NCI-H226 (cell line): ENCODE data around the gene DNAH10.

Source experiments
- DNase-seq: peaks from one replicate; pipeline ENCODE4 v3.0.0-alpha.2; 2015

Gene DNAH10

DNA sequence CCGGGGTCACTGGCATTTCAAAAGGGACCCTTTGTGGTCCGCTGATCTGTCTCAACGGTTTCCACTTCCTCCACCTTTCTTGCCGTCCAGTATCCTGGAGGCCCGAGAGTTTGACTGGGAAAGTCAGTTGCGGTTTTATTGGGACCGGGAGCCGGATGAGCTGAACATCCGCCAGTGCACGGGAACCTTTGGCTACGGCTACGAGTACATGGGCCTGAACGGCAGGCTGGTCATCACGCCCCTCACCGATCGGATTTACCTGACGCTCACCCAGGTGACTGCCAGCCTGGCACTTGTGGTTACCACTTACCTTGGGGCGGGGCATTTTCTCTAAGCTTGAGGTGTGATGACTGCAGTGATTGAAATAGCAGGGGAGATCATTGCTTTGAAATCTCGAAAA lies 83.8 kb downstream of the DNAH10 start:
- DNase-seq, result no peak

GRCh38 chr12:123846340-123846739 lies 84.2 kb downstream of the DNAH10 start:
- DNase-seq, result no peak

DNA sequence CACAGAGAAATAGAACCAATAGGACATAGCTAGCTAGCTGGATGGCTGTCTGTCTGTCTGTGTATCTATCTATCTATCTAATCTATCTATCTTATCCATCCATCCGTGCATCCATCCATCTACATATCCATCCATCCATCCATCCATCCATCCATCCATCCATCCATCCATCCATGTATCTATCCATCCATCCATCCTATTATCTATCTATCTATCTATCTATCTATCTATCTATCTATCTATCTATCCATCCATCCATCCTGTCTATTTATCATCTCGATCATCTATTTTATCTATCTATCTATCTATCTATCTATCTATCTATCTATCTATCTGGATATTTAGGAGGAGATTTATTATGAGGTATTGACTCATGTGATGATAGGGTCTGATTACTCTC lies 84.9 kb downstream of the DNAH10 start:
- no peak for DNase-seq

DNA sequence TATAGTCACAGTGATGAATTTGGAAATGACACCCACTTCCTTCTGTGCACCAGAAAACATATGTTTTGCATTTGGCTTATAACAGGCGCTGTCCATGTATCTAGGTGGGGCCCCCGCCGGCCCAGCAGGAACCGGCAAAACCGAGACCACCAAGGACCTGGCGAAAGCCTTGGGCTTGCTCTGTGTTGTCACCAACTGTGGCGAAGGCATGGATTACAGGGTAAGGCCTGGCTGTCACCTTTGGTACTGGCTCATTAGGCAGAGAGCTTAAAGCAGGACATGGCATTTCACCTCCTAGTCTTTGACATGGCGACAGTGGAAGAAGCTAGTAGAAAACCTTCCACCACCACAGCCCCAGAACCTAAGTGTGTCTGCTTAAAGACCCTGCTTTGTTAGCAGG lies 85.8 kb downstream of the DNAH10 start:
- no peak for DNase-seq

DNA sequence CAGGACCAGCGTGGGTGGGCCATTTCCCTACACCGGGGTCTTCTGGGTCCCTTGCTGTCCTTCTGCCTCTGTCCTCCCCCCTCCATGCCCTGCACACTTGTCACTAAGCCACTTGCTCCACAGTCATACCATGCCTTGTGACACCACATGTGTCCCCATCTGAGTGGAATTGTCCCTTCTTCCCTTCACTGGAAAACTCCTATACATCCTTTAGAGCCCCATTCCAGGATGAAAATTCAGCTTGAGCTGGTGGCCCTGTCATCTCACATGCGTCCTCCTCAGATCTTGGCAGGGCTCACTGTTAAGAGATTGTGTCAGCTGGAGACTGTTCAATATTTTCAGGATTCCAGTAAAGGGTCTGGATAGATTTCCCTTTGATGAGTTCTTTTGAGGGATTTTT lies 87.4 kb downstream of the DNAH10 start:
- no peak for DNase-seq

DNA sequence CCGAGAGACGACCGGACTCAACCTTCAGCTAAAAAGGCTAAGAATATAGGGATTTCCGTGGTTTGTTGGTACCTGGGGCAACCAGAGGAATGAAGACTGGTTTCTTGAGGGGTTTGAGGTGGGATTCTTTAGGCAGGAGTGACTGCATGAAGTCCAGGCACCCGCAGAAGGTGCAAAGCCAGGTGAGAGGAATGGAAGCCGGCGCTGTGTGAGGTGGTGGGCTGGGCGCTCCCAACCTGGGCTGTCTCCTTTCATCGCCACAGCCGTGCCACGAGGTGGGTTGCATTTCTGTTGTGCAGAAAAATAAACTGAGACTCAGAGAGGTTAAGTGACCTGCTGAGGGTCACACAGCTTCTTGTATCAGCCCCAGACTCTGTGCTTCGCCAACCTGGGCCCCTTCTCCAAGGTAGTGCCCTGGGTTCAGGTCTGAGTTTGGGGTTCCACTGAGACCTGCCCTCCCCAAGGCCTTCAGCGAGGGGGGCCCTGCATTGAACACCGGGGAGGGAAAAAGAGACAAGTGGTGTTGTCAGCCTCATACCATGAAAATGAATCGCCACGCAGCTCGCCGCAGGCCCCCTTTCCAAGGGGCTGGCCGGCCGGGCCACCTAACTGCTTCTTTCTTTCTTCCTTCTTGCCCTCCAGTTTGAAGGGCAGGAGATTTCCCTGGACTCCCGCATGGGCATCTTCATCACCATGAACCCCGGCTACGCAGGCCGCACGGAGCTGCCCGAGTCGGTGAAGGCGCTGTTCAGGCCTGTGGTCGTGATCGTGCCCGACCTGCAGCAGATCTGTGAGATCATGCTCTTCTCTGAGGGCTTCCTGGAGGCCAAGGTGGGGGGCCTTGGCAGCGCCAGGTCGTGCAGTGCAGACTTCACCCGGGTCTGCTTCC lies 88.4 kb downstream of the DNAH10 start:
- DNase-seq, result no peak

- no peak for DNase-seq
Measured at GRCh38 chr12:123853396-123854070, 91.4 kb downstream of the DNAH10 start.

DNA sequence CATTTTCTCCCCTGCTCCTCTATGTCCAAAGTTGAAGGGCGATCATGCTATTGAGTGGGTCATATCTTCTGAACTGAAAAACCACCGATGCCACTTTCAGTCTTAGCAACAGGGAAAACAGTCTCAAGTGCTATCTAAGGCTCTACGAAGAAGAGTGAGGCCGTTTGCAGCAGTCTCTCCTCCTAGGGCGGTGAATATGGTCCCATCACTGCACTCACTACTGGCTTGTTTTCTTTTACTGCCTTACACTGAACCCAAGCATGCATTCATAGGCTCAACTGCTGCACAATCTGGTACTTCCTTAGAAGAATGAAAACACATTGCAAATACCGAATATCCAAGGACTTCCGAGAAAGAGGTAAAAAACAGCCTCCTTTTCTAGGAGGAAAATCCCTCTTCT lies 92.1 kb downstream of the DNAH10 start:
- DNase-seq, result no peak

- DNase-seq, result no peak
Measured at GRCh38 chr12:123854918-123855317, 92.8 kb downstream of the DNAH10 start.

DNA sequence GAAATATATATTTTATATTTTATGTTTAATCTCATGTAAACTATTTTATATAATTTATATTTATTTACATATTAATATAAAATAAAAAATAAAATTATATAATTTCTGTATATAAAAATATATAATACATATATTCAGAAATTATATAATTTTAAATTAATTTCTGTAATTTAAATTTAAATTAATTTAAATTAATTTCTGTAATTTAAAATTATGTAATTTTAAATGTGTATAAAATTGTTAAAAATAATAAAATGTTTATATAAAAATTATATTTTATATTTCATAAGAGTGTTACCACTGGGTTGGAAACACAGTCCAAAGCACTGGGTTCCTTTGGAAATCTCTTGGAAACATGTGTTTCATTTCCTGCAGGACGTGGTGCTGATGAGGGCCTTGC lies 94.6 kb downstream of the DNAH10 start:
- DNase-seq, result no peak

DNA sequence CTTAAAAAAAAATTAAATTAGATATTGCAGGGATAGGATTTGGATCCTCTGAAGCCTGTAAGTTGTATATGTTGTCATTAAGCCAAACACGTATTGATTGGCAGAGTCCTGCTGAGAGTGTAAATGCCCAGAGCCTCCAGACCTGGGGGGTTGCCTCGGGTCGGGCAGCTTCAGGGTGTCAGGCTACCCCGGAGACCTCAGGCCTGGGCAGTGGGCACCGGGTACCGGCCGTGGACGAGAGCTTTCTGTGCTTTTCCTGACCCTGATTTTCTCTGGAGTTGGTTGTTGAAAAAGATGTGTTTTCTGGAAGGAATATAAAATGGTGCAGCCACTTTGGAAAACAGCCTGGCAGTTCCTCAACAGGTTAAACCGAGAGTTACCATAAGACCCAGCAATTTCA lies 96.1 kb downstream of the DNAH10 start:
- DNase-seq, result no peak

GRCh38 chr12:123859035-123859434 lies 96.9 kb downstream of the DNAH10 start:
- DNase-seq, result no peak

DNA sequence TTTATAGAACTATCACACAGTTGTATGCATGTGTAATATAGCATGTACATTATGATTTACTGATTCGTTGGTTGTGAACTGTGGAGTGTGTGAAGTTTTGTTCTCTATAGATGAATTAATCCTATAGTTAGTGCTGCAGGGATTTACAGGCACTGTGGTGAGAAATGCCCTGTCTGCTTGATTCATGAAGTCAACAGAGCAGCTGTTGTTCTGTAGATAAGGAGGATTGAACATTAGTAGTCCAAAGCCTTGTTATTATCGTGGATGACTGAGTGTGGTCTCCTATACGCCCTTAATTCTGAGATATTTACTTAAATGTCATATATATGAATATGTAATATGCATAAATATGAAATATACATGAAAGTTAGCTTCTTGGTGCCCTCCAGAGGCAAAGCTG lies 98.3 kb downstream of the DNAH10 start:
- no peak for DNase-seq

- DNase-seq, result no peak
Measured at GRCh38 chr12:123861392-123861791, 99.3 kb downstream of the DNAH10 start.

GRCh38 chr12:123867141-123867540 lies 105.0 kb downstream of the DNAH10 start:
- no peak for DNase-seq

DNA sequence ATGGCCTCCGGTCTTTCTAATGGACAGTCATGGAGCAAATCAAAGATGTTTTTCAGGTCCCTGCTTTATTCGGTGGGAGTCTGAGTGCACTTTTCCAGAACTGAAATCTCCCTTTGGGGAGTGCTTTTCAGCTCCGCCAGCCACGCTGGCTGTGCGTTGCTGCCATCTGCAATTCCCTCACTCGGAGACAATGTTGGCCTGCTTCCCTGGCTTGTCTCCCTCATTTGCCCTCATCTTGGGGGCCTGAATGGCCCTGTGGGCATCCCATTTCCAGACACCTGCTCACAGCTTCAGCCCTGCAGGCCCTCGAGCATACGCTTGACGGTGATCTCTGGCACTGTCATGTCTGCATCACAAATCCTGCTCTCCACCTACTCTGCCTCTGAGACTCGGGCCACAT lies 106.7 kb downstream of the DNAH10 start:
- no peak for DNase-seq

GRCh38 chr12:123873793-123874192 lies 111.7 kb downstream of the DNAH10 start:
- DNase-seq, result no peak

- DNase-seq, result no peak
Measured at GRCh38 chr12:123877968-123878367, 115.9 kb downstream of the DNAH10 start.

DNA sequence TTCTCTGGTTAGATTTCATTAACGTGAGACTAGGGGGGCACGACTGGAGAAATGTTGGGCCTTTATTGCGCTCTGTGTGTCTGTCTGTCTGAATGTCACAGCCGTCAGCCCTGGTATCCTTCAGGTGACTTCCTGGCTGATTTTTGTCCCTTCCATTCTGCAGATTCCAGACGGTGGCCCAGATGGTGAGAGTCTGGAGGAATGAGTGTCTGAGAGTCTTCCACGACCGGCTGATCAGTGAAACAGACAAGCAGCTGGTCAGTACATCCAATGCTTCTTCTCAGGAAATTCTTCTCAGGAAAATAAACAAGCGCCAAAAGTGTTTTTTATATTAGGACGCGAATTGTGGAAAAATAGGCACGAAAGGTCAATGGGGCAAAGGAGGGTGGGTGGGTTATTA lies 117.0 kb downstream of the DNAH10 start:
- no peak for DNase-seq

GRCh38 chr12:123879691-123880090 lies 117.6 kb downstream of the DNAH10 start:
- DNase-seq, result no peak

DNA sequence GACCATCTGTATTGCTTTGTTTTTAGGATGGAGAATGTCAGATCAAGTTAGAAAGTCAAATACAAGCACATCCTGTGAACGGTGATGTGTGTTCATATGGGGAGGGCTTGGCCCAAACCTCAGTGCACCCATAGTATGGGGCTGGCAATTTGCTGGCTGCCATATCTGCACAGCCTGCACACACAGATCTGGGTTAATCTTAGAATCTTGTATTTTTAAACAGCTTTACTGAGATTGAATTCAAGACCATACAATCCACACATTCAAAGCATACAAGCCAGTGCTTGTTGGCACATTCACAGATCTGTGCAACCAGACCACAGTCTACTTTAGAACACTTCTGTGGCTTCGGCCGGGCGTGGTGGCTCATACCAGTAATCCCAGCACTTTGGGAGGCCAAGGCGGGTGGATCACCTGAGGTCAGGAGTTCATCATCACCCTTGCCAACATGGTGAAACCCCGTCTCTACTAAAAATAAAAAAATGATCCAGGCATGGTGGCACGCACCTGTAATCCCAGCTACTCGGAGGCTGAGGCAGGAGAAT lies 120.1 kb downstream of the DNAH10 start:
- no peak for DNase-seq

- DNase-seq, result no peak
Measured at GRCh38 chr12:123886258-123886657, 124.2 kb downstream of the DNAH10 start.

DNA sequence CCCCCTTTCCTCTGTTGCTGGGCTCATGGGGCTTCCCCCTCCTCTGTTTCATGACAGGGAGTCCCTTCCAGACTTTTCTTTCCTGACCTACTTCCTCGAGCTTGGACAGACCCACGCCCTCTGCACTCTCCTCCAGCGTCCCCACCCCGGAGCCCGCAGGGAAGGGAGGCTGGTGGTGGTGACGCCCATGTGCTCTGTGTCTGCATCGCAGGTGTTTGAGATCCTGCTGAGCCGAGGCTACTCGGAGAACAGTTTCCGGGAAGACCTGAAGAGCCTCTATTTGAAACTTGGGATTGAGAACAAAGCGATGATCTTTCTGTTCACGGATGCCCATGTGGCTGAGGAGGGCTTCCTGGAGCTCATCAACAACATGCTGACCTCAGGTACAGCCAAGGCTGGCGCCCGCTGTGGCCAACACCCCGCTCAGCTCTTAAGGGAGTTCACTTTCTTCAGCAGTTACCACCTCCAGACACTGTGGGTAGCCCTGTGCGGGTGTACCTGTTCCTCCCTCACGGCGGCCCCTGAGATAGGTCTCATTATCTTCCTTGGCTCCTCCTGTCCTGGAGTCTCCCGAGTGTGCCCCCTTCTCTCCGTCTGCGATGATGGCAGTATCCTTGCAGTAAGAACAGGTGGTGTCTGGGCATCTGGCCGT lies 125.0 kb downstream of the DNAH10 start:
- DNase-seq, result no peak

- DNase-seq, result no peak
Measured at GRCh38 chr12:123888989-123889388, 126.9 kb downstream of the DNAH10 start.
